Head of caudate nucleus (tissue), 42 donors: ENCODE data around the gene CCDC169.

Experiments
- DNase-seq, 42 donors: peaks; one replicate each; pipeline versions ENCODE4 v3.0.0 to v3.0.0-alpha.2; 2020 to 2021; ENCODE audit warnings: mixed read lengths in 7 of 42
- intact Hi-C: fragments of 100-400 bp; cut with DNase I; formaldehyde crosslinking; loops from one replicate; pipeline ENCODE4 v1.15.0; 2022

Gene CCDC169

GRCh38 chr13:36188441-36188840 is 109.2 kb downstream of the CCDC169 start:
- DNase-seq, result no peak
- intact Hi-C loops, result no loop called here

GRCh38 chr13:36183901-36184300 is 113.7 kb downstream of the CCDC169 start:
- no peak for DNase-seq
- intact Hi-C loops, result no loop called here
